ENCODE data around the gene DCLK2.

The DCLK2 gene

GRCh38 chr4:150123087-150123486, 44.8 kb downstream of the DCLK2 start:
- DNase-seq, result no peak

GRCh38 chr4:150123796-150124677, 45.8 kb downstream of the DCLK2 start:
- no peak for DNase-seq

GRCh38 chr4:150126201-150126863, 48.1 kb downstream of the DCLK2 start:
- peak; percentile 7 for DNase-seq

GRCh38 chr4:150126864-150127203, 48.6 kb downstream of the DCLK2 start:
- no peak for DNase-seq

- DNase-seq, result no peak
These were observed 49.5 kb downstream of the DCLK2 start for GRCh38 chr4:150127757-150128156.

- DNase-seq, result no peak
These were observed 52.7 kb downstream of the DCLK2 start for GRCh38 chr4:150130933-150131332.

- DNase-seq, result no peak
These were observed 53.5 kb downstream of the DCLK2 start for GRCh38 chr4:150131581-150132228.

GRCh38 chr4:150133605-150134004, 55.4 kb downstream of the DCLK2 start:
- DNase-seq, result no peak

- DNase-seq, result no peak
These were observed 57.0 kb downstream of the DCLK2 start for GRCh38 chr4:150135134-150135772.

GRCh38 chr4:150136036-150136435, 57.8 kb downstream of the DCLK2 start:
- DNase-seq, result no peak

- DNase-seq, result no peak
These were observed 58.2 kb downstream of the DCLK2 start for GRCh38 chr4:150136481-150136880.

GRCh38 chr4:150139297-150139865, 61.1 kb downstream of the DCLK2 start:
- no peak for DNase-seq

- no peak for DNase-seq
These were observed 62.6 kb downstream of the DCLK2 start for GRCh38 chr4:150140774-150141400.

- DNase-seq, result no peak
These were observed 63.5 kb downstream of the DCLK2 start for GRCh38 chr4:150141756-150142155.

GRCh38 chr4:150142831-150143230, 64.6 kb downstream of the DCLK2 start:
- DNase-seq, result no peak

- no peak for DNase-seq
These were observed 67.1 kb downstream of the DCLK2 start for GRCh38 chr4:150145090-150145945.

- no peak for DNase-seq
These were observed 67.7 kb downstream of the DCLK2 start for GRCh38 chr4:150145946-150146340.

- no peak for DNase-seq
These were observed 71.1 kb downstream of the DCLK2 start for GRCh38 chr4:150149381-150149780.

GRCh38 chr4:150150629-150151062, 72.4 kb downstream of the DCLK2 start:
- DNase-seq, result no peak

GRCh38 chr4:150152766-150153165, 74.5 kb downstream of the DCLK2 start:
- DNase-seq, result no peak

- DNase-seq, result no peak
These were observed 77.1 kb downstream of the DCLK2 start for GRCh38 chr4:150155391-150155790.

GRCh38 chr4:150156543-150156942, 78.3 kb downstream of the DCLK2 start:
- no peak for DNase-seq

Data from hematopoietic multipotent progenitor cell treated with erythropoietin and hydrocortisone succinate and interleukin-3 and kit ligand, for 6 days (in vitro differentiated cells).